Stimulated activated CD8-positive, alpha-beta memory T cell treated with anti-CD3 and anti-CD28 coated beads, Interleukin-12 subunit alpha, Interleukin-12 subunit beta, amount 100 ng/mL, for 1 hour (primary cell): Measurements from ENCODE around the gene ZBTB20.

Experiments used
- DNase-seq: peaks from one replicate; pipeline ENCODE4 v3.0.0-alpha.2; 2020; ENCODE audit warnings: low read depth

The ZBTB20 gene

GRCh38 chr3:114867835-114868503 is 279.1 kb downstream of the ZBTB20 start:
- DNase-seq, result no peak

GRCh38 chr3:114867359-114867758 is 279.7 kb downstream of the ZBTB20 start:
- DNase-seq, result no peak

- no peak for DNase-seq
These were observed 280.7 kb downstream of the ZBTB20 start for GRCh38 chr3:114866430-114866829.

GRCh38 chr3:114864970-114865369 is 282.1 kb downstream of the ZBTB20 start:
- DNase-seq, result no peak

GRCh38 chr3:114863848-114864247 is 283.2 kb downstream of the ZBTB20 start:
- no peak for DNase-seq

GRCh38 chr3:114861666-114862065 is 285.4 kb downstream of the ZBTB20 start:
- DNase-seq, result no peak

- DNase-seq, result no peak
These were observed 286.6 kb downstream of the ZBTB20 start for GRCh38 chr3:114860531-114860930.

- no peak for DNase-seq
These were observed 288.8 kb downstream of the ZBTB20 start for GRCh38 chr3:114858329-114858728.

GRCh38 chr3:114857299-114857701 is 289.8 kb downstream of the ZBTB20 start:
- DNase-seq, result no peak

- DNase-seq, result no peak
These were observed 290.3 kb downstream of the ZBTB20 start for GRCh38 chr3:114856835-114857234.

GRCh38 chr3:114855839-114856238 is 291.2 kb downstream of the ZBTB20 start:
- no peak for DNase-seq

GRCh38 chr3:114852966-114853365 is 294.1 kb downstream of the ZBTB20 start:
- DNase-seq, result no peak

- no peak for DNase-seq
These were observed 296.2 kb downstream of the ZBTB20 start for GRCh38 chr3:114850898-114851297.

- DNase-seq, result no peak
These were observed 298.3 kb downstream of the ZBTB20 start for GRCh38 chr3:114848643-114849350.

- DNase-seq, result no peak
These were observed 299.0 kb downstream of the ZBTB20 start for GRCh38 chr3:114848082-114848481.

- no peak for DNase-seq
These were observed 299.5 kb downstream of the ZBTB20 start for GRCh38 chr3:114847564-114847963.

- no peak for DNase-seq
These were observed 300.3 kb downstream of the ZBTB20 start for GRCh38 chr3:114846779-114847178.

- no peak for DNase-seq
These were observed 300.8 kb downstream of the ZBTB20 start for GRCh38 chr3:114846252-114846651.

- DNase-seq, result no peak
These were observed 305.6 kb downstream of the ZBTB20 start for GRCh38 chr3:114841515-114841914.

- DNase-seq, result no peak
These were observed 307.6 kb downstream of the ZBTB20 start for GRCh38 chr3:114839476-114839875.

- DNase-seq, result no peak
These were observed 309.1 kb downstream of the ZBTB20 start for GRCh38 chr3:114838025-114838424.

GRCh38 chr3:114834175-114834940 is 312.7 kb downstream of the ZBTB20 start:
- no peak for DNase-seq

- DNase-seq, result no peak
These were observed 315.2 kb downstream of the ZBTB20 start for GRCh38 chr3:114831861-114832260.
